Mesenteric fat pad (tissue), 1 donor: ENCODE measurements around the gene SAC3D1. TPM values are rescaled to one million over a fixed set of nuclear protein-coding genes. Genes with fewer than 3 reads are reported as not detected.

Experiments used
- DNase-seq: peaks from one replicate; pipeline ENCODE4 v3.0.0-alpha.2; 2020; ENCODE audit warnings: low spot score
- microRNA-seq: library from miRNA; unstranded; fragments of <30 nt; microRNA quantifications from one replicate; pipeline ENCODE4 v1.2.0, GENCODE V29; 2020; ENCODE audit warnings: borderline number of aligned reads
- total RNA-seq: library from RNA; stranded (reverse); fragmentation: NEBNext Ultra II Directional; extraction: Animal tissue kit (Norgen Biotek cat#: 25700); gene quantifications from one replicate; pipeline ENCODE4 v1.2.1, GENCODE V29; 2021
- donor health status: DM: yes; HTN: yes; CAD: no.

The SAC3D1 gene
- total RNA-seq, 1 donor from 2014 or later: 12.3 TPM

DNA sequence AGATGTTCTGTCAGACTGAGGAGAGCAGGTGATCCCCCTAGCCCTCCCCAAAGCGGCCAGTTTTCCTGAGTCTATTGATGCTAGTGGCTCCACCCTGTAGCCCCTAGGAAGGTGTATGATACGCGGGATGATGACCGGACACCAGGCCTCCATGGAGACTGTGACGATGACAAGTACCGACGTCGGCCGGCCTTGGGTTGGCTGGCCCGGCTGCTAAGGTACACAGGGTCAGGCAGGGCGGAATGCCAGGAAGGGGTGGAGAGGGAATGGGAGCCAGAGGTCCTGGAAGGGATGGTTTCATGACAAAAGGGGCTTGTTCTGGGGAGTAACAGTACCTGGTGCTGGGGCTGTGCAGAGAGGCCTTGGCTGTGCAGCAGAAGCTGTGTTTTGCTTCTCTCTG lies 46.2 kb downstream of the SAC3D1 start:
- no peak for DNase-seq

DNA sequence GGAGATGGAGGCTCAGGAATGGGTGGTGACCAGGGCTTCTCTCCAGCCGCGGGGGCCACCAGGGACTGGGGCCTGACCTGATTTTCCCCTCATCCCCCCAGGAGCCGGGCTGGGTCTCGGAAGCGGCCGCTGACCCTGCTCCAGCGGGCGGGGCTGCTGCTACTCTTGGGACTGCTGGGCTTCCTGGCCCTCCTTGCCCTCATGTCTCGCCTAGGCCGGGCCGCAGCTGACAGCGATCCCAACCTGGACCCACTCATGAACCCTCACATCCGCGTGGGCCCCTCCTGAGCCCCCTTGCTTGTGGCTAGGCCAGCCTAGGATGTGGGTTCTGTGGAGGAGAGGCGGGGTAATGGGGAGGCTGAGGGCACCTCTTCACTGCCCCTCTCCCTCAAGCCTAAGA lies 46.8 kb downstream of the SAC3D1 start:
- DNase-seq: no peak

GRCh38 chr11:65089621-65090020 lies 48.6 kb downstream of the SAC3D1 start:
- no peak for DNase-seq

GRCh38 chr11:65090628-65091027 lies 49.6 kb downstream of the SAC3D1 start:
- DNase-seq: no peak

Small RNA genes lying within 50 kb of the gene (microRNA-seq; reads per million reads assigned to microRNA genes)
- not detected for gene MIR6879

Other genes starting within 250 kb of the SAC3D1 start
- gene MAP4K2, start 238.0 kb upstream of the SAC3D1 start, total RNA-seq: 18.2 TPM
- 18.5 TPM for gene MEN1, start 230.7 kb upstream of the SAC3D1 start, total RNA-seq
- 0.55 TPM for gene CDC42BPG, start 196.6 kb upstream of the SAC3D1 start, total RNA-seq
- gene EHD1, start 162.6 kb upstream of the SAC3D1 start, total RNA-seq: 95.0 TPM
- 22.2 TPM for gene ATG2A, start 124.0 kb upstream of the SAC3D1 start, total RNA-seq
- gene PPP2R5B, start 116.5 kb upstream of the SAC3D1 start, total RNA-seq: 28.3 TPM
- not detected for gene GPHA2, start 105.3 kb upstream of the SAC3D1 start, total RNA-seq
- not detected for gene MAJIN, start 69.1 kb upstream of the SAC3D1 start, total RNA-seq
- 2.1 TPM for gene BATF2, start 44.2 kb upstream of the SAC3D1 start, total RNA-seq
- 93.0 TPM for gene ARL2, start 27.1 kb upstream of the SAC3D1 start, total RNA-seq
- gene SNX15, start 13.8 kb upstream of the SAC3D1 start, total RNA-seq: 27.6 TPM
- 15.2 TPM for gene NAALADL1, start 17.3 kb downstream of the SAC3D1 start, total RNA-seq
- 1.2 TPM for gene CDCA5, start 42.8 kb downstream of the SAC3D1 start, total RNA-seq
- gene ZFPL1, start 43.0 kb downstream of the SAC3D1 start, total RNA-seq: 32.1 TPM
- gene VPS51, start 55.0 kb downstream of the SAC3D1 start, total RNA-seq: 86.6 TPM
- gene TM7SF2, start 70.7 kb downstream of the SAC3D1 start, total RNA-seq: 22.1 TPM
- gene ZNHIT2, start 76.5 kb downstream of the SAC3D1 start, total RNA-seq: 11.5 TPM
- gene FAU, start 80.9 kb downstream of the SAC3D1 start, total RNA-seq: 617 TPM
- 26.1 TPM for gene MRPL49, start 81.1 kb downstream of the SAC3D1 start, total RNA-seq
- 78.8 TPM for gene SYVN1, start 93.3 kb downstream of the SAC3D1 start, total RNA-seq
- gene SPDYC, start 129.0 kb downstream of the SAC3D1 start, total RNA-seq: not detected
- gene CAPN1, start 140.7 kb downstream of the SAC3D1 start, total RNA-seq: 102 TPM
- 5.9 TPM for gene POLA2, start 220.8 kb downstream of the SAC3D1 start, total RNA-seq